ENCODE measurements around the gene ACACA.

- TF ChIP-seq, protein P1, sequence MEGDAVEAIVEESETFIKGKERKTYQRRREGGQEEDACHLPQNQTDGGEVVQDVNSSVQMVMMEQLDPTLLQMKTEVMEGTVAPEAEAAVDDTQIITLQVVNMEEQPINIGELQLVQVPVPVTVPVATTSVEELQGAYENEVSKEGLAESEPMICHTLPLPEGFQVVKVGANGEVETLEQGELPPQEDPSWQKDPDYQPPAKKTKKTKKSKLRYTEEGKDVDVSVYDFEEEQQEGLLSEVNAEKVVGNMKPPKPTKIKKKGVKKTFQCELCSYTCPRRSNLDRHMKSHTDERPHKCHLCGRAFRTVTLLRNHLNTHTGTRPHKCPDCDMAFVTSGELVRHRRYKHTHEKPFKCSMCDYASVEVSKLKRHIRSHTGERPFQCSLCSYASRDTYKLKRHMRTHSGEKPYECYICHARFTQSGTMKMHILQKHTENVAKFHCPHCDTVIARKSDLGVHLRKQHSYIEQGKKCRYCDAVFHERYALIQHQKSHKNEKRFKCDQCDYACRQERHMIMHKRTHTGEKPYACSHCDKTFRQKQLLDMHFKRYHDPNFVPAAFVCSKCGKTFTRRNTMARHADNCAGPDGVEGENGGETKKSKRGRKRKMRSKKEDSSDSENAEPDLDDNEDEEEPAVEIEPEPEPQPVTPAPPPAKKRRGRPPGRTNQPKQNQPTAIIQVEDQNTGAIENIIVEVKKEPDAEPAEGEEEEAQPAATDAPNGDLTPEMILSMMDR (conservative IDR thresholded peaks at IDR 0.05), result no peak
- TF ChIP-seq ZFX (IDR thresholded peaks at IDR 0.05), result no peak
Observed at GRCh38 chr17:37295888-37296287, 110.7 kb downstream of the ACACA start.

Measured in C4-2B (cell line).